HepG2 (cell line): Measurements from ENCODE around the gene DTD2. TPM values are rescaled to one million over a fixed set of nuclear protein-coding genes. Genes with fewer than 3 reads are reported as not detected.

Experiments
- ATAD3A ChIP-seq: sonication (generic); formaldehyde crosslinking; IDR thresholded peaks from 2 replicates; pipeline ENCODE4 v1.4.0; 2020; ENCODE audit warnings: missing genetic modification reagents
- CTCF ChIP-seq: sonication (generic); formaldehyde crosslinking; IDR thresholded peaks from 2 replicates; pipeline ENCODE4 v1.5.0; 2020; ENCODE audit warnings: mild to moderate bottlenecking, missing genetic modification reagents, moderate library complexity
- GTF3A ChIP-seq: sonication (generic); formaldehyde crosslinking; conservative IDR thresholded peaks from 2 replicates; pipeline ENCODE4 v1.4.0; 2020; ENCODE audit warnings: mild to moderate bottlenecking, missing genetic modification reagents
- HOMEZ ChIP-seq: IDR thresholded peaks from 2 replicates; pipeline ENCODE4 v1.6.1; 2016; ENCODE audit warnings: low read depth
- JDP2 ChIP-seq: sonication (generic); formaldehyde crosslinking; IDR thresholded peaks from 2 replicates; pipeline ENCODE4 v1.8.1; 2022; ENCODE audit warnings: missing genetic modification reagents, borderline replicate concordance
- KAT7 ChIP-seq: IDR thresholded peaks from 2 replicates; pipeline ENCODE4 v1.6.1; 2018; ENCODE audit warnings: borderline replicate concordance, missing compliant biosample characterization
- KLF12 ChIP-seq: sonication (generic); formaldehyde crosslinking; IDR thresholded peaks from 2 replicates; pipeline ENCODE4 v1.4.0; 2020; ENCODE audit warnings: missing genetic modification reagents, borderline replicate concordance
- MLLT10 ChIP-seq: sonication (generic); formaldehyde crosslinking; IDR thresholded peaks from 2 replicates; pipeline ENCODE4 v1.4.0; 2020; ENCODE audit warnings: missing genetic modification reagents
- MTA1 ChIP-seq: sonication (generic); formaldehyde crosslinking; IDR thresholded peaks from 2 replicates; pipeline ENCODE4 v1.4.0; 2020; ENCODE audit warnings: missing genetic modification reagents, mild to moderate bottlenecking, borderline replicate concordance
- NBN ChIP-seq: fragments of 450-650 bp; conservative IDR thresholded peaks from 2 replicates; pipeline ENCODE4 v1.6.1; 2017
- NR2C2 ChIP-seq: sonication (generic); formaldehyde crosslinking; IDR thresholded peaks from 2 replicates; pipeline ENCODE4 v1.4.0; 2020; ENCODE audit warnings: missing genetic modification reagents, mild to moderate bottlenecking, moderate library complexity, borderline replicate concordance
- POLR2A ChIP-seq, 2 experiments: IDR thresholded peaks; 2 replicates each; pipeline ENCODE4 v1.6.1; 2011; ENCODE audit warnings: low read depth in 2 of 2, low read length in 2 of 2, mild to moderate bottlenecking in 1 of 2, moderate library complexity in 1 of 2; ENCODE audit not compliant: insufficient read depth in 1 of 2
- RAD51 ChIP-seq: fragments of 450-650 bp; IDR thresholded peaks from 2 replicates; pipeline ENCODE4 v1.6.1; 2016; ENCODE audit warnings: borderline replicate concordance
- RFXAP ChIP-seq: sonication (generic); formaldehyde crosslinking; IDR thresholded peaks from 2 replicates; pipeline ENCODE4 v1.4.0; 2020; ENCODE audit warnings: missing genetic modification reagents, borderline replicate concordance
- TBP ChIP-seq: sonication (generic); formaldehyde crosslinking; IDR thresholded peaks from 2 replicates; pipeline ENCODE4 v1.5.0; 2020; ENCODE audit warnings: missing genetic modification reagents
- TGIF2 ChIP-seq: IDR thresholded peaks from 2 replicates; pipeline ENCODE4 v1.6.1; 2016; ENCODE audit warnings: control low read depth, missing compliant biosample characterization
- WIZ ChIP-seq: sonication (generic); formaldehyde crosslinking; IDR thresholded peaks from 2 replicates; pipeline ENCODE4 v1.5.1; 2020; ENCODE audit warnings: mild to moderate bottlenecking, missing genetic modification reagents
- ZFP62 ChIP-seq: sonication (generic); formaldehyde crosslinking; IDR thresholded peaks from 2 replicates; pipeline ENCODE4 v1.4.0; 2020; ENCODE audit warnings: missing genetic modification reagents
- ZMYM3 ChIP-seq: sonication (generic); formaldehyde crosslinking; IDR thresholded peaks from 2 replicates; pipeline ENCODE4 v1.5.1; 2020; ENCODE audit warnings: mild to moderate bottlenecking, missing genetic modification reagents
- ZNF431 ChIP-seq: sonication (generic); formaldehyde crosslinking; IDR thresholded peaks from 2 replicates; pipeline ENCODE4 v1.9.0; 2022; ENCODE audit warnings: missing genetic modification reagents, low read depth, mild to moderate bottlenecking, borderline replicate concordance
- ZNF496 ChIP-seq: sonication (generic); formaldehyde crosslinking; IDR thresholded peaks from 2 replicates; pipeline ENCODE4 v1.8.1; 2023; ENCODE audit warnings: mild to moderate bottlenecking, moderate library complexity, missing genetic modification reagents; ENCODE audit not compliant: insufficient replicate concordance
- ZNF546 ChIP-seq: sonication (generic); formaldehyde crosslinking; conservative IDR thresholded peaks from 2 replicates; pipeline ENCODE4 v1.8.1; 2023; ENCODE audit warnings: mild to moderate bottlenecking, missing genetic modification reagents
- ZNF607 ChIP-seq: sonication (generic); formaldehyde crosslinking; IDR thresholded peaks from 2 replicates; pipeline ENCODE4 v1.5.1; 2020; ENCODE audit warnings: missing genetic modification reagents, mild to moderate bottlenecking, borderline replicate concordance
- ZNF616 ChIP-seq: sonication (generic); formaldehyde crosslinking; IDR thresholded peaks from 2 replicates; pipeline ENCODE4 v1.5.0; 2020; ENCODE audit warnings: low read depth, mild to moderate bottlenecking, missing genetic modification reagents
- ZNF687 ChIP-seq: sonication (generic); formaldehyde crosslinking; IDR thresholded peaks from 2 replicates; pipeline ENCODE4 v1.5.1; 2020; ENCODE audit warnings: mild to moderate bottlenecking, missing genetic modification reagents, moderate library complexity
- ZNF776 ChIP-seq: sonication (generic); formaldehyde crosslinking; IDR thresholded peaks from 2 replicates; pipeline ENCODE4 v1.4.0; 2020; ENCODE audit warnings: mild to moderate bottlenecking, missing genetic modification reagents
- polyA plus RNA-seq, 8 experiments: library from polyadenylated mRNA; depleted of rRNA in 3 of 8; stranded (reverse) in 7 of 8; unstranded in 1 of 8; fragments of >200 nt; fragmentation: Illumina TruSeq in 4 of 8; extraction: Trizol in 4 of 8; gene quantifications; 2 replicates each; pipeline versions ENCODE4 v1.2.1 to v1.2.3, GENCODE V29; 2011 to 2016; ENCODE audit warnings: low read depth in 4 of 8, missing spikeins in 1 of 8, mixed read lengths in 1 of 8; ENCODE audit not compliant: insufficient read depth in 1 of 8
- total RNA-seq, 5 experiments: library from RNA; depleted of rRNA; stranded (reverse); fragments of >200 nt; fragmentation: Illumina TruSeq; extraction: Trizol; gene quantifications; 2 replicates each; pipeline ENCODE4 v1.2.3, GENCODE V29; 2016; ENCODE audit warnings: low read depth in 1 of 5

The DTD2 gene
- total and polyA plus RNA-seq, 2 of the 13 experiments (the other 11 are each of a cell fraction or from before 2014, with no cell fraction given): 22.3 to 49.8 TPM

GRCh38 chr14:31419967-31420318 lies 37.4 kb downstream of the DTD2 start (continued):
- TF ChIP-seq RAD51 (no peak), RFXAP (CRISPR knock-in tag) (no peak; the same call in 1 of the 2 replicates), JDP2 (CRISPR knock-in tag) (no peak), MTA1 (CRISPR knock-in tag) (no peak), NR2C2 (CRISPR knock-in tag) (no peak), GTF3A (no peak), CTCF (CRISPR knock-in tag) (no peak), ATAD3A (no peak; the same call in 1 of the 2 replicates), ZNF496 (CRISPR knock-in tag) (no peak), NBN (no peak), ZNF776 (CRISPR knock-in tag) (no peak; the same call in none of the 2 replicates), ZFP62 (CRISPR knock-in tag) (0 out of 2 replicates have a peak, but pooled peaks have one; percentile 66), HOMEZ (CRISPR knock-in tag) (no peak), MLLT10 (CRISPR knock-in tag) (0 out of 2 replicates have a peak, but pooled peaks have one; percentile 40), ZNF687 (CRISPR knock-in tag) (no peak), TGIF2 (no peak), ZNF607 (CRISPR knock-in tag) (no peak), ZNF546 (no peak), WIZ (CRISPR knock-in tag) (peak; percentile 83; the same call in 1 of the 2 replicates), POLR2A (IDR thresholded peaks at IDR 0.05; ENCODE audit: insufficient read depth in 1 of 2, low read depth in 2 of 2, low read length in 2 of 2) (peak in 1 of 2 experiments; percentile 39; a peak in 1 of 4 replicates), KLF12 (no peak), KAT7 (CRISPR knock-in tag) (no peak), TBP (CRISPR knock-in tag) (0 out of 2 replicates have a peak, but pooled peaks have one; percentile 51), ZNF616 (peak; percentile 65; the same call in 1 of the 2 replicates), ZNF431 (no peak), ZMYM3 (CRISPR knock-in tag) (no peak)
